Loucy (cell line): ENCODE data around the gene TSFM.

Source experiments
- EZH2phosphoT487 ChIP-seq: fragments of 200-600 bp; IDR thresholded peaks from 2 replicates; pipeline ENCODE4 v1.6.1; 2018; ENCODE audit warnings: antibody characterized with exemption, mild to moderate bottlenecking, moderate library complexity, borderline replicate concordance
- TF ChIP-seq, protein P1 (sequence below): fragments of 200-600 bp; sonication (generic); conservative IDR thresholded peaks from 2 replicates; pipeline ENCODE4 v1.5.1; 2014; ENCODE audit warnings: mild to moderate bottlenecking, antibody characterized with exemption, low read length

DNA sequence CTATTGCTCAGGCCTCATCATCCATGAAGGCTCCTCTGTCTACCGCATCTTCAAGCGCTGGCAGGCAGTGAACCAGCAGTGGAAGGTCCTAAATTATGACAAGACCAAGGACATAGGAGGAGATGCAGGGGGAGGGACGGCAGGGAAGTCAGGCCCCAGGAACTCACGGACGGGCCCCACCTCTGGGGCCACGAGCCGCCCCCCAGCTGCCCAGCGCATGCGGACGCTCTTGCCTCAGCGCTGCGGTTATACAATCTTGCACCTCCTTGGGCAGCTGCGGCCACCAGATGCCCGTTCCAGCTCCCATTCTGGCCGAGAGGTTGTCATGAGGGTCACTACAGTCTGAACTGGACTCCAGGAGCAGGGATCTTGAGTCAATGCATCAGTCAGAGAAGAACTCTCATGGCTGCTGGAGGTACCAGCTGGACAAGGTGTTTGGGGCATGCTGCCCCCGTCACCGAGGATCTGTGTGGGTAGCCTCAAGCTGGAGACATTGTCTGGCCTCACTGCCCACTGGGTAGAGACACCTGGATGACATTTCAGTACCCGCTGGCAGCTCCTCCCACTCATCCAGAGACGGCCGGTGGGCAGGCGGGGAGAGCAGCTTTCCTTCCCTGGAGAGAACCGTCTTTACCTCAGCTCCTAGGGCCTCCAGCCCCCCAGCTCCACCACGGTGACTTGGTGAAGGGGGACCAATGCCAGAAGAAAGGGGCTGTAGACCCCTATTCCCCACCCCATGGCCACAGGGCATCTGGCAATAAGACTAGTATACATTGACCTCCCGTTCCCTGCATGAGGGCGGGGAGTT is 23.8 kb upstream of the TSFM start:
- TF ChIP-seq, protein P1, sequence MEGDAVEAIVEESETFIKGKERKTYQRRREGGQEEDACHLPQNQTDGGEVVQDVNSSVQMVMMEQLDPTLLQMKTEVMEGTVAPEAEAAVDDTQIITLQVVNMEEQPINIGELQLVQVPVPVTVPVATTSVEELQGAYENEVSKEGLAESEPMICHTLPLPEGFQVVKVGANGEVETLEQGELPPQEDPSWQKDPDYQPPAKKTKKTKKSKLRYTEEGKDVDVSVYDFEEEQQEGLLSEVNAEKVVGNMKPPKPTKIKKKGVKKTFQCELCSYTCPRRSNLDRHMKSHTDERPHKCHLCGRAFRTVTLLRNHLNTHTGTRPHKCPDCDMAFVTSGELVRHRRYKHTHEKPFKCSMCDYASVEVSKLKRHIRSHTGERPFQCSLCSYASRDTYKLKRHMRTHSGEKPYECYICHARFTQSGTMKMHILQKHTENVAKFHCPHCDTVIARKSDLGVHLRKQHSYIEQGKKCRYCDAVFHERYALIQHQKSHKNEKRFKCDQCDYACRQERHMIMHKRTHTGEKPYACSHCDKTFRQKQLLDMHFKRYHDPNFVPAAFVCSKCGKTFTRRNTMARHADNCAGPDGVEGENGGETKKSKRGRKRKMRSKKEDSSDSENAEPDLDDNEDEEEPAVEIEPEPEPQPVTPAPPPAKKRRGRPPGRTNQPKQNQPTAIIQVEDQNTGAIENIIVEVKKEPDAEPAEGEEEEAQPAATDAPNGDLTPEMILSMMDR: no peak
- TF ChIP-seq EZH2phosphoT487: no peak
